A549 (cell line): Measurements from ENCODE around the gene BCL6. TPM values are rescaled to one million over a fixed set of nuclear protein-coding genes. Genes with fewer than 3 reads are reported as not detected.

ENCODE experiments used
- ATAC-seq, 2 experiments: fragments of 200-7000 bp in 1 of 2; fragments of >200 bp in 1 of 2; cut with Nextera tagmentation in 1 of 2; cut with Tn5 transposase in 1 of 2; 3 replicates each; pipeline versions ENCODE4 v1.8.0 to v1.9.1; 2018 to 2020; ENCODE audit warnings: mild to moderate bottlenecking in 1 of 2, moderate library complexity in 1 of 2
- CTCF ChIA-PET: fragments of 300-600 bp; sonication (Branson Sonifier 250); formaldehyde crosslinking; extraction: SDS; loops from one replicate; lab custom pipeline; 2021; ENCODE audit warnings: antibody characterized with exemption, inconsistent platforms; lab: Yijun Ruan, JAX
- POLR2A ChIA-PET: fragments of 350-600 bp; formaldehyde crosslinking; extraction: SDS; loops from one replicate; lab custom pipeline; 2021; ENCODE audit warnings: antibody characterized with exemption, inconsistent platforms; lab: Yijun Ruan, JAX
- DNase-seq, 2 experiments: peaks; one replicate each; pipeline versions ENCODE4 v3.0.0 to v3.0.0-alpha.2; 2011 to 2016; ENCODE audit warnings: low read depth in 1 of 2, low spot score in 1 of 2
- FAIRE-seq: peaks from 2 replicates; lab custom pipeline; 2011; peaks lifted over from hg19 to GRCh38; lab: Jason Lieb, UNC
- H3K27ac ChIP-seq, 2 experiments: fragments of >200 bp; sonication (Bioruptor Twin); formaldehyde crosslinking; 3 replicates each; pipeline ENCODE4 v1.5.1; 2016 to 2017
- H3K4me1 ChIP-seq: fragments of >200 bp; sonication (Bioruptor Twin); formaldehyde crosslinking; 3 replicates; pipeline ENCODE4 v1.6.1; 2016
- H3K4me2 ChIP-seq: fragments of >200 bp; sonication (Bioruptor Twin); formaldehyde crosslinking; 3 replicates; pipeline ENCODE4 v1.6.1; 2016
- H3K4me3 ChIP-seq: fragments of >200 bp; sonication (Bioruptor Twin); formaldehyde crosslinking; 3 replicates; pipeline ENCODE4 v1.5.1; 2016
- H3K9me3 ChIP-seq: fragments of >200 bp; sonication (Bioruptor Twin); formaldehyde crosslinking; 3 replicates; pipeline ENCODE4 v1.6.1; 2016
- CBX2 ChIP-seq: fragments of 200-600 bp; sonication (generic); IDR thresholded peaks from 2 replicates; pipeline ENCODE4 v1.6.1; 2016; ENCODE audit warnings: low read depth, mild to moderate bottlenecking, borderline replicate concordance
- CHD2 ChIP-seq: fragments of 150-350 bp; IDR thresholded peaks from 2 replicates; pipeline ENCODE4 v1.6.1; 2014; ENCODE audit warnings: low read length; ENCODE audit not compliant: partially characterized antibody
- CHD4 ChIP-seq: fragments of 200-600 bp; sonication (generic); IDR thresholded peaks from 2 replicates; pipeline ENCODE4 v1.6.1; 2016; ENCODE audit warnings: antibody characterized with exemption, mild to moderate bottlenecking, borderline replicate concordance
- EP300 ChIP-seq, 2 experiments: fragments of >200 bp; sonication (Bioruptor Twin); formaldehyde crosslinking; IDR thresholded peaks; 2 replicates in 1 of 2; 3 replicates in 1 of 2; pipeline ENCODE4 v1.6.1; 2016 to 2017
- FOSB ChIP-seq: fragments of 250-450 bp; sonication (Bioruptor Pico); IDR thresholded peaks from 2 replicates; pipeline ENCODE4 v1.5.0; 2020; ENCODE audit warnings: mild to moderate bottlenecking, moderate library complexity
- FOXS1 ChIP-seq: fragments of 250-450 bp; sonication (Bioruptor Pico); IDR thresholded peaks from 2 replicates; pipeline ENCODE4 v1.5.0; 2020; ENCODE audit warnings: mild to moderate bottlenecking, moderate library complexity
- HOXA7 ChIP-seq: fragments of 250-450 bp; sonication (Bioruptor Pico); IDR thresholded peaks from 2 replicates; pipeline ENCODE4 v1.5.0; 2020; ENCODE audit warnings: mild to moderate bottlenecking, moderate library complexity
- HOXB13 ChIP-seq: fragments of 250-450 bp; sonication (Bioruptor Pico); IDR thresholded peaks from 2 replicates; pipeline ENCODE4 v1.5.0; 2020; ENCODE audit warnings: low read depth, mild to moderate bottlenecking, moderate library complexity
- JUN ChIP-seq, 2 experiments: fragments of >200 bp; sonication (Bioruptor Twin); formaldehyde crosslinking; IDR thresholded peaks; 2 replicates in 1 of 2; 3 replicates in 1 of 2; pipeline ENCODE4 v1.6.1; 2016 to 2017
- KDM5A ChIP-seq: fragments of 200-600 bp; sonication (generic); IDR thresholded peaks from 2 replicates; pipeline ENCODE4 v1.6.1; 2016; ENCODE audit warnings: antibody characterized with exemption, mild to moderate bottlenecking
- MAFK ChIP-seq: fragments of 450-650 bp; IDR thresholded peaks from 2 replicates; pipeline ENCODE4 v1.6.1; 2014; ENCODE audit not compliant: partially characterized antibody
- MAZ ChIP-seq: fragments of 150-350 bp; IDR thresholded peaks from 2 replicates; pipeline ENCODE4 v1.6.1; 2014; ENCODE audit warnings: antibody characterized with exemption, low read depth, low read length, borderline replicate concordance
- MYC ChIP-seq: IDR thresholded peaks from 2 replicates; pipeline ENCODE4 v1.6.1; 2012; ENCODE audit warnings: mild to moderate bottlenecking, inconsistent platforms, low read length, improper control_type of control experiment, borderline replicate concordance
- NFE2L2 ChIP-seq: fragments of 150-350 bp; conservative IDR thresholded peaks from 2 replicates; pipeline ENCODE4 v1.6.1; 2014; ENCODE audit warnings: low read length
- RARB ChIP-seq: fragments of 250-450 bp; sonication (Bioruptor Pico); IDR thresholded peaks from 2 replicates; pipeline ENCODE4 v1.8.0; 2021; ENCODE audit warnings: mild to moderate bottlenecking, moderate library complexity
- RCOR1 ChIP-seq: fragments of 150-350 bp; IDR thresholded peaks from 2 replicates; pipeline ENCODE4 v1.6.1; 2014; ENCODE audit warnings: antibody characterized with exemption, low read length, low read depth
- RFX5 ChIP-seq: fragments of 450-650 bp; IDR thresholded peaks from 2 replicates; pipeline ENCODE4 v1.7.1; 2014; ENCODE audit warnings: antibody characterized with exemption, mild to moderate bottlenecking, moderate library complexity
- RNF2 ChIP-seq: fragments of 200-600 bp; sonication (generic); IDR thresholded peaks from 2 replicates; pipeline ENCODE4 v1.6.1; 2016; ENCODE audit warnings: low read depth, mild to moderate bottlenecking, antibody characterized with exemption, moderate library complexity, borderline replicate concordance
- SREBF2 ChIP-seq: fragments of 450-650 bp; IDR thresholded peaks from 2 replicates; pipeline ENCODE4 v1.6.1; 2014; ENCODE audit warnings: mild to moderate bottlenecking, moderate library complexity
- TFCP2L1 ChIP-seq: fragments of 250-450 bp; sonication (Bioruptor Pico); IDR thresholded peaks from 2 replicates; pipeline ENCODE4 v1.5.0; 2021; ENCODE audit warnings: mild to moderate bottlenecking
- WGBS: methylation state at CpG from one replicate; pipeline ENCODE4 v1.1.6; 2017; ENCODE audit errors: missing lambda C conversion rate; 5-methylcytosine and 5-hydroxymethylcytosine counted together
- polyA plus RNA-seq, 4 experiments: library from polyadenylated mRNA; depleted of rRNA in 3 of 4; stranded (reverse); fragments of >200 nt; fragmentation: RNase III in 1 of 4; extraction: RNeasy Plus Mini Kit Qiagen cat#74134 plus additional on column Dnase treatment in 1 of 4; gene quantifications; 2 replicates in 3 of 4; 3 replicates in 1 of 4; pipeline ENCODE4 v1.2.3, GENCODE V29; 2011 to 2017
- TF ChIP-seq, protein P1 (sequence below): IDR thresholded peaks from 2 replicates; pipeline ENCODE4 v1.6.1; 2012
- TF ChIP-seq, protein P2 (sequence below): fragments of 450-650 bp; IDR thresholded peaks from 2 replicates; pipeline ENCODE4 v1.6.1; 2014; ENCODE audit warnings: antibody characterized with exemption
- TF ChIP-seq, protein P3 (sequence below): IDR thresholded peaks from 2 replicates; pipeline ENCODE4 v1.6.1; 2012; ENCODE audit warnings: low read depth, borderline replicate concordance
- TF ChIP-seq, protein P4 (sequence below): fragments of 250-450 bp; sonication (Bioruptor Pico); IDR thresholded peaks from 2 replicates; pipeline ENCODE4 v1.5.0; 2021; ENCODE audit warnings: mild to moderate bottlenecking, moderate library complexity, borderline replicate concordance
- TF ChIP-seq, protein P5 (sequence below): fragments of >200 bp; sonication (Bioruptor Twin); formaldehyde crosslinking; IDR thresholded peaks from 3 replicates; pipeline ENCODE4 v1.6.1; 2016

The BCL6 gene
- polyA plus RNA-seq, 2 of the 4 experiments (the other 2 are of a cell fraction): 7.0 to 10.4 TPM

DNA sequence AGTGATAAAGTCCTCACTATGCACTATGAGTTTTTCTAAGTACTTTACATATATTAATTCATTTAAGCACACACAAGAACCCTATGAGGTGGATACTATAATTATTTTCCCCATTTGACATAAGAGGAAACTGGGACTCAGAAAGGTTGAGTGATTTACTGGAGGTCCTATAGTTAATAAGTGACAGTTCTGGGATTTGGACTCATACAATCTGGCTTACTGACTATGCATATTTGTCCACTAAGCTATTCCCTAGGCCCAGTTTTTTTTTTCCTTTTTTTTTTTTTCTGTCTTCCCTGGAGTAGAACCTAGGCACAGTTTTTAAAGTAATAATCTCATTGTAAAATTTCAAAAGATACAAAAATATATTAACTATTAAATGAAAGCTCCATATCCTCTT, 36.6 kb downstream of the BCL6 start:
- CTCF ChIA-PET: interaction anchor here (0.6 to 1.8 kb wide), 7 partner anchors 7 to 609 kb away, joined by 3 to 7 read pairs (median 4); no protein-coding TSS in a partner anchor
- no peak overlapping the region for H3K4me3 ChIP-seq
- no peak for ATAC-seq

DNA sequence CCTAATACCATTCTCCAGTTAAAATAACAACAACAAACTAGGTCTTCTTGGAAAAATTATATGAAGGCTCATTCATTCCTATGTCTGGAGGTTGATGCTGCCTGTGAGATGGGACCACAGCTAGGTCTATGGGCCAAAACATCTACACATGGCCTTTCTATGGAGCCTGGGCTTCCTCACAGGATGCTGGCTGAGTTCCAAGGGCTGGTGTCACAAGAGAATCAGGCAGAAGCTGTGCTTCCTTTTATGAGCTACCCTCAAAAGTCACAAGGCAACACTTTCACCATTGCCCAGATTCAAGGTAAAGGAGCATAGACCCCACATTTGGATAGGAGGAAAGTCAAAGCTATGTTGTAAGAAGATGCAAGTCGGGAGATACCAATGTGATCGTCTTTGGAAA, 38.3 kb downstream of the BCL6 start:
- FAIRE-seq (no peak), DNase-seq (no peak), ATAC-seq (no peak)
- Histone ChIP-seq H3K9me3 (no peaks in the 10 kb centered on the region), H3K4me3 (no peak overlapping the region), H3K27ac (no peak overlapping the region), H3K4me1 (no peaks in the 10 kb centered on the region), H3K4me2 (no peak overlapping the region)
- ChIA-PET POLR2A (no interaction called here), CTCF (interaction anchor here (0.6 to 1.5 kb wide), 3 partner anchors 27 to 388 kb away, joined by 4 to 7 read pairs (median 6); no protein-coding TSS in a partner anchor)
- TF ChIP-seq HOXA7 (CRISPR knock-in tag) (no peak), MAZ (no peak), KDM5A (no peak), MYC (no peak), FOSB (CRISPR knock-in tag) (no peak), CHD2 (no peak), RFX5 (no peak), JUN (IDR thresholded peaks at IDR 0.05) (no peak), NFE2L2 (no peak), TFCP2L1 (CRISPR knock-in tag) (no peak), RARB (no peak), FOXS1 (CRISPR knock-in tag) (no peak), HOXB13 (CRISPR knock-in tag) (no peak)
- TF ChIP-seq, protein P1, sequence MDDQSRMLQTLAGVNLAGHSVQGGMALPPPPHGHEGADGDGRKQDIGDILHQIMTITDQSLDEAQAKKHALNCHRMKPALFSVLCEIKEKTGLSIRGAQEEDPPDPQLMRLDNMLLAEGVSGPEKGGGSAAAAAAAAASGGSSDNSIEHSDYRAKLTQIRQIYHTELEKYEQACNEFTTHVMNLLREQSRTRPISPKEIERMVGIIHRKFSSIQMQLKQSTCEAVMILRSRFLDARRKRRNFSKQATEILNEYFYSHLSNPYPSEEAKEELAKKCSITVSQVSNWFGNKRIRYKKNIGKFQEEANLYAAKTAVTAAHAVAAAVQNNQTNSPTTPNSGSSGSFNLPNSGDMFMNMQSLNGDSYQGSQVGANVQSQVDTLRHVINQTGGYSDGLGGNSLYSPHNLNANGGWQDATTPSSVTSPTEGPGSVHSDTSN: no peak
- 86% methylated on average over 2 of the region's 2 CpGs for WGBS

More for the DNA sequence above, 36.6 kb downstream of the BCL6 start:
- DNase-seq: no peak
- POLR2A ChIA-PET: no interaction called here
- Histone ChIP-seq H3K27ac (no peak overlapping the region), H3K9me3 (no peaks in the 10 kb centered on the region), H3K4me1 (no peaks in the 10 kb centered on the region), H3K4me2 (no peak overlapping the region)
- no peak for FAIRE-seq
- no peak for TF ChIP-seq RNF2

DNA sequence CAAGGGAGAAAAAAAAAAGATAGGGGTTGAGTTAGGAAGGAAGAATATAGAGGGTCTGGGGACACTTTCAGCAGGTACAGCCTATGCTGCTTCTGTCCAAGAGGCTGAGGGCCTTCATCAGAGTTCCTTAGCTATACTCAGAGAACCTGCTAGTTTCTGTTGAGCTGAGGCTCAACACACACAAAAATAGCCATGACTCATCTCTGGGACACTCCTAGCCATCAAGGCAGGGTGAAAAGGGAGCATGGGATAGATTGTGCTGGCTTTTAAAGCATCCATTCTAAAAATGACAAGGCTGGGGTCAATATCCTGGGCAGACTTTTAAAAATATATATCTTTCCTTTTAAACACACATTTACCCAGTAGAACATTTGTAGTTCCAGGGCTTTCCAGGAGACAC, 40.1 kb downstream of the BCL6 start:
- Histone ChIP-seq H3K4me1 (no peaks in the 10 kb centered on the region), H3K9me3 (no peaks in the 10 kb centered on the region), H3K4me3 (no peak overlapping the region), H3K27ac (no peak overlapping the region), H3K4me2 (no peak overlapping the region)
- TF ChIP-seq, protein P2, sequence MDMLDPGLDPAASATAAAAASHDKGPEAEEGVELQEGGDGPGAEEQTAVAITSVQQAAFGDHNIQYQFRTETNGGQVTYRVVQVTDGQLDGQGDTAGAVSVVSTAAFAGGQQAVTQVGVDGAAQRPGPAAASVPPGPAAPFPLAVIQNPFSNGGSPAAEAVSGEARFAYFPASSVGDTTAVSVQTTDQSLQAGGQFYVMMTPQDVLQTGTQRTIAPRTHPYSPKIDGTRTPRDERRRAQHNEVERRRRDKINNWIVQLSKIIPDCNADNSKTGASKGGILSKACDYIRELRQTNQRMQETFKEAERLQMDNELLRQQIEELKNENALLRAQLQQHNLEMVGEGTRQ: no peak
- TF ChIP-seq, protein P1: no peak
- TF ChIP-seq HOXB13 (CRISPR knock-in tag): no peak
- no peak for TF ChIP-seq MAFK
- no peak for TF ChIP-seq CHD4
- no peak for TF ChIP-seq FOXS1 (CRISPR knock-in tag)
- TF ChIP-seq SREBF2: no peak
- TF ChIP-seq EP300 (IDR thresholded peaks at IDR 0.05): no peak
- no peak for TF ChIP-seq RCOR1
- TF ChIP-seq, protein P3, sequence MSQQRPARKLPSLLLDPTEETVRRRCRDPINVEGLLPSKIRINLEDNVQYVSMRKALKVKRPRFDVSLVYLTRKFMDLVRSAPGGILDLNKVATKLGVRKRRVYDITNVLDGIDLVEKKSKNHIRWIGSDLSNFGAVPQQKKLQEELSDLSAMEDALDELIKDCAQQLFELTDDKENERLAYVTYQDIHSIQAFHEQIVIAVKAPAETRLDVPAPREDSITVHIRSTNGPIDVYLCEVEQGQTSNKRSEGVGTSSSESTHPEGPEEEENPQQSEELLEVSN: no peak
- TF ChIP-seq CBX2: no peak
- no peak for TF ChIP-seq MYC
- TF ChIP-seq, protein P4, sequence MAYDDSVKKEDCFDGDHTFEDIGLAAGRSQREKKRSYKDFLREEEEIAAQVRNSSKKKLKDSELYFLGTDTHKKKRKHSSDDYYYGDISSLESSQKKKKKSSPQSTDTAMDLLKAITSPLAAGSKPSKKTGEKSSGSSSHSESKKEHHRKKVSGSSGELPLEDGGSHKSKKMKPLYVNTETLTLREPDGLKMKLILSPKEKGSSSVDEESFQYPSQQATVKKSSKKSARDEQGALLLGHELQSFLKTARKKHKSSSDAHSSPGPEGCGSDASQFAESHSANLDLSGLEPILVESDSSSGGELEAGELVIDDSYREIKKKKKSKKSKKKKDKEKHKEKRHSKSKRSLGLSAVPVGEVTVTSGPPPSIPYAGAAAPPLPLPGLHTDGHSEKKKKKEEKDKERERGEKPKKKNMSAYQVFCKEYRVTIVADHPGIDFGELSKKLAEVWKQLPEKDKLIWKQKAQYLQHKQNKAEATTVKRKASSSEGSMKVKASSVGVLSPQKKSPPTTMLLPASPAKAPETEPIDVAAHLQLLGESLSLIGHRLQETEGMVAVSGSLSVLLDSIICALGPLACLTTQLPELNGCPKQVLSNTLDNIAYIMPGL (CRISPR knock-in tag): no peak
- TF ChIP-seq, protein P5, sequence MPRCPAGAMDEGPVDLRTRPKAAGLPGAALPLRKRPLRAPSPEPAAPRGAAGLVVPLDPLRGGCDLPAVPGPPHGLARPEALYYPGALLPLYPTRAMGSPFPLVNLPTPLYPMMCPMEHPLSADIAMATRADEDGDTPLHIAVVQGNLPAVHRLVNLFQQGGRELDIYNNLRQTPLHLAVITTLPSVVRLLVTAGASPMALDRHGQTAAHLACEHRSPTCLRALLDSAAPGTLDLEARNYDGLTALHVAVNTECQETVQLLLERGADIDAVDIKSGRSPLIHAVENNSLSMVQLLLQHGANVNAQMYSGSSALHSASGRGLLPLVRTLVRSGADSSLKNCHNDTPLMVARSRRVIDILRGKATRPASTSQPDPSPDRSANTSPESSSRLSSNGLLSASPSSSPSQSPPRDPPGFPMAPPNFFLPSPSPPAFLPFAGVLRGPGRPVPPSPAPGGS: no peak
- no peak for TF ChIP-seq HOXA7 (CRISPR knock-in tag)
- TF ChIP-seq NFE2L2: no peak
- ATAC-seq (no peak), DNase-seq (no peak), FAIRE-seq (no peak)
- ChIA-PET CTCF (interaction anchor here (1.5 to 1.7 kb wide), 3 partner anchors 9 to 386 kb away, joined by 5 to 13 read pairs (median 5); no protein-coding TSS in a partner anchor), POLR2A (no interaction called here)
